DND-41 (cell line): ENCODE data around the gene REPS2.

ENCODE experiments used
- ATAC-seq: fragments of 200-7000 bp; cut with Tn5 transposase; 3 replicates; pipeline ENCODE4 v1.9.1; 2021; ENCODE audit warnings: low read depth; ENCODE audit not compliant: insufficient read depth
- DNase-seq: peaks from one replicate; pipeline ENCODE4 v3.0.0-alpha.2; 2020
- H2AFZ ChIP-seq: 2 replicates; pipeline ENCODE4 v1.6.0; 2012; ENCODE audit warnings: low read depth, low read length
- H3K27ac ChIP-seq: 2 replicates; pipeline ENCODE4 v1.5.1; 2012; ENCODE audit warnings: low read length, inconsistent platforms
- H3K27me3 ChIP-seq: fragments of 200-600 bp; sonication (generic); 2 replicates; pipeline ENCODE4 v1.6.0; 2012; ENCODE audit warnings: low read length, mild to moderate bottlenecking, inconsistent platforms; ENCODE audit not compliant: insufficient read depth, poor library complexity
- H3K36me3 ChIP-seq: 2 replicates; pipeline ENCODE4 v1.5.1; 2012; ENCODE audit warnings: low read length, inconsistent platforms; ENCODE audit not compliant: insufficient read depth
- H3K4me1 ChIP-seq: 2 replicates; pipeline ENCODE4 v1.5.1; 2012; ENCODE audit warnings: mild to moderate bottlenecking, low read length; ENCODE audit not compliant: insufficient read depth
- H3K4me2 ChIP-seq: 2 replicates; pipeline ENCODE4 v1.6.0; 2012; ENCODE audit warnings: mild to moderate bottlenecking, moderate library complexity, low read length, inconsistent platforms; ENCODE audit not compliant: insufficient read depth
- H3K4me3 ChIP-seq, 2 experiments: fragments of 200-600 bp in 1 of 2; shearing (Covaris generic) in 1 of 2; 2 replicates each; pipeline ENCODE4 v1.5.1; 2012 to 2016; ENCODE audit warnings: inconsistent platforms in 2 of 2, low read length in 2 of 2, mild to moderate bottlenecking in 2 of 2, low read depth in 1 of 2, moderate library complexity in 1 of 2
- H3K79me2 ChIP-seq: 2 replicates; pipeline ENCODE4 v1.6.0; 2012; ENCODE audit warnings: low read length, inconsistent platforms; ENCODE audit not compliant: insufficient read depth
- H3K9ac ChIP-seq: 2 replicates; pipeline ENCODE4 v1.6.0; 2012; ENCODE audit warnings: low read depth, mild to moderate bottlenecking, inconsistent platforms, low read length, moderate library complexity
- H3K9me3 ChIP-seq: 2 replicates; pipeline ENCODE4 v1.5.1; 2012; ENCODE audit warnings: low read length, moderate library complexity, mild to moderate bottlenecking, inconsistent platforms; ENCODE audit not compliant: insufficient read depth, severe bottlenecking
- H4K20me1 ChIP-seq: 2 replicates; pipeline ENCODE4 v1.6.0; 2012; ENCODE audit warnings: low read length; ENCODE audit not compliant: insufficient read depth
- EZH2 ChIP-seq: IDR thresholded peaks from 3 replicates; pipeline ENCODE4 v1.6.1; 2012; ENCODE audit warnings: borderline replicate concordance, low read depth, mild to moderate bottlenecking, moderate library complexity, low read length, inconsistent platforms; ENCODE audit not compliant: severe bottlenecking
- TF ChIP-seq, protein P1 (sequence below): IDR thresholded peaks from 2 replicates; pipeline ENCODE4 v1.5.1; 2012; ENCODE audit warnings: borderline replicate concordance, low read length, moderate library complexity, mild to moderate bottlenecking; ENCODE audit not compliant: poor library complexity, severe bottlenecking; ENCODE audit errors: extremely low read depth

Gene REPS2

GRCh38 chrX:17098516-17099247, 152.2 kb downstream of the REPS2 start:
- Histone ChIP-seq H3K4me1 (no peaks in the 10 kb centered on the region), H3K9ac (no peak overlapping the region), H2AFZ (no peak overlapping the region), H3K36me3 (no peaks in the 10 kb centered on the region), H3K4me3 (no peak overlapping the region), H3K27me3 (no peaks in the 10 kb centered on the region), H3K27ac (no peak overlapping the region), H3K4me2 (no peak overlapping the region), H3K9me3 (no peaks in the 10 kb centered on the region), H3K79me2 (no peaks in the 10 kb centered on the region), H4K20me1 (no peaks in the 10 kb centered on the region)
- ATAC-seq (no peak), DNase-seq (no peak)
- TF ChIP-seq, protein P1, sequence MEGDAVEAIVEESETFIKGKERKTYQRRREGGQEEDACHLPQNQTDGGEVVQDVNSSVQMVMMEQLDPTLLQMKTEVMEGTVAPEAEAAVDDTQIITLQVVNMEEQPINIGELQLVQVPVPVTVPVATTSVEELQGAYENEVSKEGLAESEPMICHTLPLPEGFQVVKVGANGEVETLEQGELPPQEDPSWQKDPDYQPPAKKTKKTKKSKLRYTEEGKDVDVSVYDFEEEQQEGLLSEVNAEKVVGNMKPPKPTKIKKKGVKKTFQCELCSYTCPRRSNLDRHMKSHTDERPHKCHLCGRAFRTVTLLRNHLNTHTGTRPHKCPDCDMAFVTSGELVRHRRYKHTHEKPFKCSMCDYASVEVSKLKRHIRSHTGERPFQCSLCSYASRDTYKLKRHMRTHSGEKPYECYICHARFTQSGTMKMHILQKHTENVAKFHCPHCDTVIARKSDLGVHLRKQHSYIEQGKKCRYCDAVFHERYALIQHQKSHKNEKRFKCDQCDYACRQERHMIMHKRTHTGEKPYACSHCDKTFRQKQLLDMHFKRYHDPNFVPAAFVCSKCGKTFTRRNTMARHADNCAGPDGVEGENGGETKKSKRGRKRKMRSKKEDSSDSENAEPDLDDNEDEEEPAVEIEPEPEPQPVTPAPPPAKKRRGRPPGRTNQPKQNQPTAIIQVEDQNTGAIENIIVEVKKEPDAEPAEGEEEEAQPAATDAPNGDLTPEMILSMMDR = no peak
- TF ChIP-seq EZH2 = no peak

- DNase-seq (no peak), ATAC-seq (no peak)
- Histone ChIP-seq H4K20me1 (no peaks in the 10 kb centered on the region), H3K27me3 (no peaks in the 10 kb centered on the region), H3K4me1 (no peaks in the 10 kb centered on the region), H3K9me3 (no peaks in the 10 kb centered on the region), H3K36me3 (no peaks in the 10 kb centered on the region), H3K9ac (no peak overlapping the region), H3K79me2 (no peaks in the 10 kb centered on the region), H3K4me3 (no peak overlapping the region), H3K4me2 (no peak overlapping the region), H2AFZ (no peak overlapping the region), H3K27ac (no peak overlapping the region)
- TF ChIP-seq EZH2 = no peak
- TF ChIP-seq, protein P1 = no peak
Measured at GRCh38 chrX:17104433-17104832, 158.0 kb downstream of the REPS2 start.

DNA sequence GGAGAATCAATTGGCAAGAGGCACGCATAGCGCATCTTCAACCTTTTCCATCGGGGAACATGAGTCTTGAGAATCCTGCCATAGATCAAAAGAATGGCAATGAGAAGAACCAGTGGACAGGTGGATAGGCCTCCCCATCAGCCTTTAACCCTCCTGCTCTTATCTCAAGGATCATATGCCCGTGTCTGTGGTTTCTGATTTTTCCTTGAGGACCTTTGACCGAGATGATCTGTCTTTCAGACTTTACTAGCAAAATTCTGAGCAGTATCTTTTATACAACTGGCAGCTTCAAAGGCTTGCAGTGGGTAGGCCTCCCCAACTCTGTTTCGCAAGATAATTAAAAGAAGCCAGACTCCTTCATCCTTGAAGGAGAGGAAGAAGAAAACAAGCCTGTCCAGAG, 174.4 kb downstream of the REPS2 start:
- no peak for DNase-seq
- no peaks in the 10 kb centered on the region for H3K36me3 ChIP-seq
- H3K9me3 ChIP-seq = no peaks in the 10 kb centered on the region
- no peak overlapping the region for H2AFZ ChIP-seq
- H4K20me1 ChIP-seq = no peaks in the 10 kb centered on the region
- H3K9ac ChIP-seq = no peak overlapping the region
- no peak for ATAC-seq
- no peaks in the 10 kb centered on the region for H3K4me1 ChIP-seq
- no peaks in the 10 kb centered on the region for H3K79me2 ChIP-seq
- H3K4me3 ChIP-seq = no peak overlapping the region
- no peak overlapping the region for H3K4me2 ChIP-seq
- TF ChIP-seq EZH2 = no peak
- TF ChIP-seq, protein P1 = no peak
- no peaks in the 10 kb centered on the region for H3K27me3 ChIP-seq
- H3K27ac ChIP-seq = no peak overlapping the region

- no peaks in the 10 kb centered on the region for H3K27me3 ChIP-seq
- no peaks in the 10 kb centered on the region for H4K20me1 ChIP-seq
- no peak overlapping the region for H3K9ac ChIP-seq
- TF ChIP-seq, protein P1 = no peak
- no peak overlapping the region for H3K27ac ChIP-seq
- H3K9me3 ChIP-seq = no peaks in the 10 kb centered on the region
- DNase-seq = no peak
- H3K4me2 ChIP-seq = no peak overlapping the region
- no peak overlapping the region for H3K4me3 ChIP-seq
- no peak overlapping the region for H2AFZ ChIP-seq
- no peaks in the 10 kb centered on the region for H3K79me2 ChIP-seq
- no peaks in the 10 kb centered on the region for H3K4me1 ChIP-seq
- ATAC-seq = no peak
- no peaks in the 10 kb centered on the region for H3K36me3 ChIP-seq
Measured at GRCh38 chrX:17154001-17154400, 207.5 kb downstream of the REPS2 start.
